GM21528 (cell line): ENCODE data around the gene PALLD.

Experiments
- ATAC-seq: cut with Tn5 transposase; IDR thresholded peaks from one replicate; pipeline ENCODE4 v1.9.1; 2021; ENCODE audit warnings: mild to moderate bottlenecking, moderate library complexity; ENCODE audit not compliant: unreplicated experiment, low FRiP score

The PALLD gene

GRCh38 chr4:168614281-168615057, 117.6 kb downstream of the PALLD start:
- ATAC-seq: no peak

GRCh38 chr4:168615294-168616065, 118.6 kb downstream of the PALLD start:
- ATAC-seq: no peak

GRCh38 chr4:168618577-168619265, 121.9 kb downstream of the PALLD start:
- ATAC-seq: no peak

GRCh38 chr4:168619266-168619631, 122.4 kb downstream of the PALLD start:
- no peak for ATAC-seq

GRCh38 chr4:168621806-168622589, 125.1 kb downstream of the PALLD start:
- no peak for ATAC-seq

- no peak for ATAC-seq
Measured at GRCh38 chr4:168622600-168622999, 125.7 kb downstream of the PALLD start.

- no peak for ATAC-seq
Measured at GRCh38 chr4:168623011-168623410, 126.2 kb downstream of the PALLD start.

- no peak for ATAC-seq
Measured at GRCh38 chr4:168623484-168623883, 126.6 kb downstream of the PALLD start.

GRCh38 chr4:168628251-168628650, 131.4 kb downstream of the PALLD start:
- no peak for ATAC-seq

- no peak for ATAC-seq
Measured at GRCh38 chr4:168629566-168629965, 132.7 kb downstream of the PALLD start.

GRCh38 chr4:168630445-168631187, 133.8 kb downstream of the PALLD start:
- no peak for ATAC-seq

- no peak for ATAC-seq
Measured at GRCh38 chr4:168631241-168632162, 134.7 kb downstream of the PALLD start.

GRCh38 chr4:168632301-168632725, 135.5 kb downstream of the PALLD start:
- ATAC-seq: no peak

- no peak for ATAC-seq
Measured at GRCh38 chr4:168633064-168633463, 136.2 kb downstream of the PALLD start.

- no peak for ATAC-seq
Measured at GRCh38 chr4:168633496-168633895, 136.6 kb downstream of the PALLD start.

GRCh38 chr4:168634276-168634802, 137.5 kb downstream of the PALLD start:
- no peak for ATAC-seq

GRCh38 chr4:168636040-168636439, 139.2 kb downstream of the PALLD start:
- no peak for ATAC-seq

GRCh38 chr4:168636506-168637196, 139.8 kb downstream of the PALLD start:
- no peak for ATAC-seq
